SJCRH30 (cell line): Measurements from ENCODE around the gene NKIRAS2. TPM values are rescaled to one million over a fixed set of nuclear protein-coding genes. Genes with fewer than 3 reads are reported as not detected.

ENCODE experiments used
- DNase-seq, 2 experiments: peaks; one replicate each; pipeline ENCODE4 v3.0.0-alpha.2; 2015 to 2020
- H3K27ac ChIP-seq: fragments of 250-450 bp; sonication (Bioruptor Pico); 2 replicates; pipeline ENCODE4 v1.5.1; 2020; ENCODE audit warnings: mild to moderate bottlenecking, moderate library complexity
- H3K27me3 ChIP-seq: fragments of 250-450 bp; sonication (Bioruptor Pico); 2 replicates; pipeline ENCODE4 v1.5.1; 2020; ENCODE audit warnings: mild to moderate bottlenecking, moderate library complexity
- H3K36me3 ChIP-seq: fragments of 250-450 bp; sonication (Bioruptor Pico); 2 replicates; pipeline ENCODE4 v1.5.1; 2020; ENCODE audit warnings: mild to moderate bottlenecking, moderate library complexity
- H3K4me1 ChIP-seq: fragments of 250-450 bp; sonication (Bioruptor Pico); 2 replicates; pipeline ENCODE4 v1.5.1; 2020; ENCODE audit warnings: mild to moderate bottlenecking, moderate library complexity
- H3K4me3 ChIP-seq: fragments of 250-450 bp; sonication (Bioruptor Pico); 2 replicates; pipeline ENCODE4 v1.5.1; 2020; ENCODE audit warnings: mild to moderate bottlenecking, moderate library complexity
- H3K9me3 ChIP-seq: fragments of 250-450 bp; sonication (Bioruptor Pico); replicated peaks from 2 replicates; pipeline ENCODE4 v1.5.1; 2020; ENCODE audit warnings: mild to moderate bottlenecking, moderate library complexity
- total RNA-seq: library from RNA; depleted of rRNA; stranded (reverse); fragments of >200 nt; shearing (Covaris generic); gene quantifications from 2 replicates; pipeline ENCODE4 v1.2.3, GENCODE V29; 2014; rRNA removed

The NKIRAS2 gene
- total RNA-seq, 1 experiment from 2014 or later, result 80.3 TPM

- Histone ChIP-seq H3K27ac (no peak overlapping the region), H3K36me3 (no peaks in the 10 kb centered on the region), H3K27me3 (peaks cover 14% of the 10 kb centered on the region), H3K4me3 (no peak overlapping the region), H3K9me3 (no peaks in the 10 kb centered on the region), H3K4me1 (peaks cover 19% of the 10 kb centered on the region)
- no peak for DNase-seq
These were observed 49.1 kb downstream of the NKIRAS2 start for GRCh38 chr17:42068979-42069378.

DNA sequence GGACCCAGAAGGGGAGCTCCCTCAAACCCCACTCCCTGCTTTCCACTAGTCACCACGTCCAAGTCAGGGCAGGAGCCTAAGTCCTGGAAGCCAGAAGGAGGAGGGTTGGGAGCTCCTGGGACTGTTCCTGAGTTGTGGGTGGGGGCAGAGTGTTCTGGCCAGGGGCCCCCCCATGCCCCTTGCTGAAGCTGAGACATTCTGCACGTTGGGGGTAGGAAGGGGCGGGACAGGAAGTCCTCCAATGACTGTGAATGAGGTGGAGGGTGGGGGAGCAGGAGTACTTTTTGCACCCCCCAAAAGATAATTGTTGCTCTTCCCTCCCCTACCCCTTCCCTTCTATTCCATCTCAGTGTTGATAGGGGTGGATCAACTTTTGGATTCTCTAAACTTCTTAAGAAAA is 51.9 kb downstream of the NKIRAS2 start:
- no peak overlapping the region for H3K27ac ChIP-seq
- H3K27me3 ChIP-seq, result peaks cover 14% of the 10 kb centered on the region
- no peak for DNase-seq
- no peaks in the 10 kb centered on the region for H3K9me3 ChIP-seq
- H3K4me3 ChIP-seq, result peak overlapping the region; percentile 38; the same call in 1 of the 2 replicates
- H3K36me3 ChIP-seq, result no peaks in the 10 kb centered on the region
- H3K4me1 ChIP-seq, result peaks cover 17% of the 10 kb centered on the region

DNA sequence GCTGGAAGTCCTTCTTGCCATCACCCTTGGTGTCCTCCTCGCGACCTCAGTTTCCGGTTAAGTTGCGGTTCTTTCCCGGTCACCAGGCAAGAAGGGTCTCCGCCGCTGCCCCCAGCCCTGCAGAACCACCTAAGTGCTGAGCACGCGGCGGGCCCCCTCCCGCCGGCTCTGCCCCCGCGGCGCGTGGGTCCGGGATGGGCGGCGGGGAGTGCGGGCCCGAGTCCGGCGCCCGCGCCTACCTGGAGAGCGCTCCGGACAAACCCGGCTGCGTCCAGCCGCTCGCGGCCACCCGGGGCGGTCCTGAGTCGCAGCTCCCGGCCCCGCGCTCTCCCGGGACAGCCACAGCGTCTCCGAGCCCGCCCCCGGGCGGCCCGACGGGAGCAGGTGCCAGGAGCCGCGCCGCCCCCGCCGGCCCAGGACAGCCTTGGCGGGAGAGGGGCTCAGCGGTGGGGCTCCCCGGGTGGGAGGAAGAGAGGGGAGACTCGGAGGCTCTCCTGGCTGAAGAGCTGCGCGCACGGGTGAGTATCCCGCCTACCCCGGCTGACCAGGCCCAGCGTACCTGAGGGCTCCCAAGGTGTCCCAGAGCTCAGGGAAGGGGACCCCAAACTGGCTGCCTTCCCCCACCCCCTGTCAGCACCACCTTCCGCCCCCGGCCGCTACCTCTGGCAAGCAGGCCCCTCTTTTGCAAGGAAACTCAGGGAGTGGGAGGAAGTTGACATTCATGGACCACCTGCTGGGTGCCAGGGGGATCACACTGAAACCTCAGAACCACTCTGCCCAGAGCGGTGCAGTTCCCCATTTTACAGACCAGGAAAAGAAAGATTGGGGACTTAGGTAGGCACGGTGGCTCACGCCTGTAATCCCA is 52.7 kb downstream of the NKIRAS2 start:
- Histone ChIP-seq H3K27ac (no peak overlapping the region), H3K4me3 (peak overlapping the region; percentile 38), H3K27me3 (peaks cover 14% of the 10 kb centered on the region), H3K36me3 (no peaks in the 10 kb centered on the region), H3K4me1 (peaks cover 15% of the 10 kb centered on the region), H3K9me3 (no peaks in the 10 kb centered on the region)
- DNase-seq, result no peak

Other genes starting within 250 kb of the NKIRAS2 start
- 1.2 and 1.7 TPM in 2 replicates for gene JUP, start 233.4 kb upstream of the NKIRAS2 start, total RNA-seq
- gene P3H4, start 208.1 kb upstream of the NKIRAS2 start, total RNA-seq, result 15.7 and 16.9 TPM in 2 replicates
- gene FKBP10, start 207.1 kb upstream of the NKIRAS2 start, total RNA-seq, result 61.4 and 72.2 TPM in 2 replicates
- gene NT5C3B, start 183.9 kb upstream of the NKIRAS2 start, total RNA-seq, result 115 and 120 TPM in 2 replicates
- not detected in 2 replicates for gene KLHL10, start 182.3 kb upstream of the NKIRAS2 start, total RNA-seq
- gene KLHL11, start 154.7 kb upstream of the NKIRAS2 start, total RNA-seq, result 22.4 and 23.8 TPM in 2 replicates
- 137 and 141 TPM in 2 replicates for gene ACLY, start 101.1 kb upstream of the NKIRAS2 start, total RNA-seq
- 0.15 and 0.24 TPM in 2 replicates for gene ODAD4, start 89.5 kb upstream of the NKIRAS2 start, total RNA-seq
- gene CNP, start 53.3 kb upstream of the NKIRAS2 start, total RNA-seq, result 101 and 105 TPM in 2 replicates
- 103 and 104 TPM in 2 replicates for gene DNAJC7, start 2.7 kb upstream of the NKIRAS2 start, total RNA-seq
- gene C17orf113, start 30.5 kb downstream of the NKIRAS2 start, total RNA-seq, result 0.18 and 0.49 TPM in 2 replicates
- gene ZNF385C, start 78.4 kb downstream of the NKIRAS2 start, total RNA-seq, result 1.3 and 1.5 TPM in 2 replicates
- 0.12 TPM in 1 of 2 replicates, not detected in the other for gene DHX58, start 92.6 kb downstream of the NKIRAS2 start, total RNA-seq
- 23.5 and 27.2 TPM in 2 replicates for gene KAT2A, start 101.3 kb downstream of the NKIRAS2 start, total RNA-seq
- gene HSPB9, start 102.7 kb downstream of the NKIRAS2 start, total RNA-seq, result 0.28 and 0.32 TPM in 2 replicates
- gene RAB5C, start 134.9 kb downstream of the NKIRAS2 start, total RNA-seq, result 90.2 and 91.1 TPM in 2 replicates
- 0.04 TPM in 1 of 2 replicates, not detected in the other for gene KCNH4, start 161.1 kb downstream of the NKIRAS2 start, total RNA-seq
- 1.0 TPM in 1 of 2 replicates, not detected in the other for gene HCRT, start 165.4 kb downstream of the NKIRAS2 start, total RNA-seq
- gene GHDC, start 174.4 kb downstream of the NKIRAS2 start, total RNA-seq, result 6.7 and 9.9 TPM in 2 replicates